HCEC 1CT (cell line): Measurements from ENCODE around the gene PLEKHM2.

Experiments
- DNase-seq: peaks from one replicate; pipeline ENCODE4 v3.0.0-alpha.2; 2017

Gene PLEKHM2

GRCh38 chr1:15762546-15762945 lies 78.4 kb downstream of the PLEKHM2 start:
- no peak for DNase-seq

- no peak for DNase-seq
These were observed 80.2 kb downstream of the PLEKHM2 start for GRCh38 chr1:15764269-15764764.

- no peak for DNase-seq
These were observed 80.8 kb downstream of the PLEKHM2 start for GRCh38 chr1:15764890-15765289.

DNA sequence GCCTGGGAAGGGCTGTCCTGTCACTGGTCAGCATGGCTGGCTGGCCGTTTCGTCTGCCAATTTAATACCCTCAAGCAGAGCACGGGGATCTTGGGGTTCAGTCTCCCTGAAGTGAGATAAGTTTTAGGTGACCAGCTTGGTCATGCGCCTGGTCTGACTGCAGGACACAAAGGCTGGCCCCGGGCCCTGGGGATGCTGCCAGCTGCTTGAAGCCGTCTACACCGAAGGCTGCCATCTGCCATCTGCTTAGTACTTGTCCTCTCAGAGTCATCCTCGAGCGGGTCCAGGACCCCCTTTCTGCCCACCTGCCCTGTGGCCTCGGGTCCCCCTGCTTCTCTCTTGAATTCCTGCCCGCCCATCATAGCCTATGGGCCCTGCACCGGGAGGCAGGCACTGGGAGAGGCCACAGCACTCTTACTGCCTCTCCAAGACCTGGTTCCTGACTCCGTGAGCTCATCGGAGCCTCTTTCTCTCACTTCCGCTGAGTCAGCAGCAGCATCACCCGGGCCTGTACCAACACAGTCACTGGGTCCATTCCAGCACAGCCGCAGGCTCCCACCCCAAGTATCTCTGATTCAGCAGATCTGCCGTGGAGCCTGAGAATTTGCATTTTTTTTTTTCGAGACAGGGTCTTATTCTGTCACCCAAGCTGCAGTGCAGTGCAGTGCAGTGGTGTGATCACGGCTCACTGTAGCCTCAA lies 81.5 kb downstream of the PLEKHM2 start:
- DNase-seq = no peak

DNA sequence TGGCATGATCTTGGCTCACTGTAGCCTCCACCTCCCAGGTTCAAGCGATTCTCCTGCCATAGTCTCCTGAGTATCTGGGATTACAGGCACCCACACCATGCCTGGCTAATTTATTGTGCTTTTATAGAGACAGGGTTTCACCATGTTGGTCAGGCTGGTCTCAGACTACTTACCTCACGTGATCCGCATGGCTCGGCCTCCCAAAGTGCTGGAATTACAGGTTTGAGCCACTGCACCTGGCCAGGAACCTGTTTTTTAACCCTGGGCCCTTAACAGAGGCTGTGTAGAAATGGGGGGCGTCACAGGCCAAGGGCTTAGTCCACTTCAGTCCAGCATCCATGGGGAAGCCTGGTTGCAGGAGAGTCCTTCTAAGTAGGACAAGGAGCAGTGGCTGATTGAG lies 83.8 kb downstream of the PLEKHM2 start:
- no peak for DNase-seq

DNA sequence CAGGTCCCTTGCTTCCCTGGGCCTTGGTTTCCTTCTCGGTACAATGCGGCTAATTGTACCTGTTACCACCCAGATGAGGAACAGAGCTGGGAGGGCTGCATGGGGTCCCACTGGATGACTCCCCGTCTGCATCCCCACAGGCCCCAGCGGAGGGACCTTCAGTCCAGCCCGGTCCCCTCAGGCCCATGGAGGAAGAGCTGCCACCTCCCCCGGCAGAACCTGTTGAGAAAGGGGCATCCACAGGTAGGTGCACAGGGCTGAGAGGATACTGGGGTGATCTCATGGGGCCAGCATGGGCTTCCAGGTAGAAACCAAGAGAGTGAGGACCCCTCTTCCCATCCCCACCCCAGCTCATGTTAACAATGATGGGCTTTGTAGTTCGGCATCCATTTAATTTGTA lies 84.3 kb downstream of the PLEKHM2 start:
- no peak for DNase-seq

DNA sequence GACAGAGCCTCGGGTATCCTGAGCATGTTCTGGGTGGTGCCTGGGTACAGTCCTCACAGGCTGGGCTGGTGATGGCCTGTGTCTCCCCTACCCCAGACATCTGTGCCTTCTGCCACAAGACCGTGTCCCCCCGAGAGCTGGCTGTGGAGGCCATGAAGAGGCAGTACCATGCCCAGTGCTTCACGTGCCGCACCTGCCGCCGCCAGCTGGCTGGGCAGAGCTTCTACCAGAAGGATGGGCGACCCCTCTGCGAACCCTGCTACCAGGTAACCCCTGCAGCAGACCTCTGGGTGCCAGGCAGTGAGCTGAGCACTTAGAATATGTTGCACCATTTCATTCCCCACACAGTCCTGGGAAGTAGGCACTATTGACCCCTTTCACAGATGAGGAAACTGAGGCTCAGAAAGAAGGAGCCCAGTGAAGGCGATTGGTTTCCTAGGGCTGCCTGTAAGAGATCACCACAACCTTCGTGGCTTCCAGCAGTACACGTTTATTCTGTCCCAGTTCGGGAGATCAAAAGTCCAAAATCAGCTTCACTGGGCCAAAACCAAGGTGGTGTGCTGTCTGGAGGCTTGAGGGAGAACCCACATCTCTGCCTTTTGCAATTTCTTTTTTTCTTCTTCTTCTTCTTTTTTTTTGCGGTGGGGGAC lies 86.3 kb downstream of the PLEKHM2 start:
- DNase-seq = no peak

- DNase-seq = no peak
These were observed 87.9 kb downstream of the PLEKHM2 start for GRCh38 chr1:15771836-15772515.

DNA sequence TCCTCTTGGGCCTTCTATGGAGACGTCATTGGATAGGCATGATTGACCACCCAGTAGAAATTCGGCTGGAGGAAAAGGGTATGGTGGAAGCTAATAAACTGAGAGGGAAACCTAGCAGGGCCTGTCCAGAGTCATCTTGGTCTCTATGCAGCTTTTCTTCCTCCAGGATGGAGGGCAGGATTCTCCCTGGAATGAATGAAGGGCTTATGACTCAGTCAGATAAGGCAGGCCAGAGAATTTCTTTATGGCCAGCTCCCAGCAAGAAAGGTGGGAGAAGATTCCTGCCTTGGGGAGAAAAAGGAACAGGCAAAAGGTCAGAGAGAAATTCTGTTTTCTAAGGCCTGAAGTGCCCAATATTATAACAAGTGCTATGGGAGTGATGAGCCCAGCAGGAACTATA lies 91.6 kb downstream of the PLEKHM2 start:
- DNase-seq = no peak

DNA sequence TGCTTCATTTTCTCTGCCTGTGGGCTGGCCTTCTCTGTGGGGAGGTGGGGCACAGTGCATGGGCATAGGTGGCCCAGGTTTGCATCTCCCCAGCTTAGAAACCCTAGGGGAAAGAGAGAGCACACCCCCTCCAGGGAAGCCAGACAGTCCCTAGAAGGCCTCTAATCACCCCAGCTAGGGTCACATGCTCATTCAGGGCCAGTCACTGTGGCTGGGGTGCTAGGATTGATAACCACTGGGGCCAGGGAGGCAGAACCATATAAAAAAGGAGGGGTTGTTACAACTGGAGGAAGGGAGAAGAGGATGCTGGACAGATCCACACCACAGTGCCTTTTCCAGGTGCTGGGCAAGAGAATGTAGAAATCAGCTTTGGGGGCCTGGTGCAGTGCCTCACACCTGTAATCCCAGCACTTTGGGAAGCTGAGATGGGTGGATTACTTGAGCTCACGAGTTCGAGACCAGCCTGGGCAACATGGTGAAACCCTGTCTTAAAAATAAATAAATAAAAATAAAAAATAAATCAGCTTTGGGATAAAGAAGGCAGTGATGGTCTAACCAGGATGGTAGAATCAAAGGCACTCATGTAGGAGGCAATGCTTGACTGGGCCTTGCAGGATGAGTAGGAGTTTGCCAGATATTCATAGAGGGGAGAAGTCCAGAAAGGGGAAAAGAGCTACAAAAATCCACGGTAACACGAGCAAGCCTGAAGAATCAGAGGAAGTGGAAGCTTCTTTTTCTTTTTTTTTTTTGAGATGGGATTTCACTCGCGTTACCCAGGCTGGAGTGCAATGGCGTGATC lies 94.0 kb downstream of the PLEKHM2 start:
- DNase-seq = no peak
